Activated naive CD8-positive, alpha-beta T cell treated with anti-CD3 and anti-CD28 coated beads, Interleukin-2, amount 50 U/mL, for 24 hours (primary cell): ENCODE results near the gene SNX25.
"Not testable (repeated sequence)": the region's sequence is repeated elsewhere in the genome, so short reads cannot be mapped to it uniquely, and the experiment has no call there.

Experiments
- ATAC-seq: fragments of 150-1000 bp; cut with Tn5 transposase; one replicate; pipeline ENCODE4 v1.10.0; 2021
- DNase-seq: peaks from one replicate; pipeline ENCODE4 v3.0.0; 2021
- H3K27ac Mint-ChIP-seq: one replicate; pipeline ENCODE4 v1.8.0; 2021; ENCODE audit warnings: mild to moderate bottlenecking, mixed read lengths
- H3K27me3 Mint-ChIP-seq: one replicate; pipeline ENCODE4 v1.8.0; 2021; ENCODE audit warnings: mixed read lengths
- H3K36me3 Mint-ChIP-seq: one replicate; pipeline ENCODE4 v1.8.0; 2021; ENCODE audit warnings: low read depth, mixed read lengths
- H3K4me1 Mint-ChIP-seq: one replicate; pipeline ENCODE4 v1.8.0; 2021; ENCODE audit warnings: mixed read lengths
- H3K4me3 Mint-ChIP-seq: one replicate; pipeline ENCODE4 v1.8.0; 2021; ENCODE audit warnings: mild to moderate bottlenecking, moderate library complexity, mixed read lengths
- H3K9me3 Mint-ChIP-seq: one replicate; pipeline ENCODE4 v1.8.0; 2021; ENCODE audit warnings: mixed read lengths

The SNX25 gene

DNA sequence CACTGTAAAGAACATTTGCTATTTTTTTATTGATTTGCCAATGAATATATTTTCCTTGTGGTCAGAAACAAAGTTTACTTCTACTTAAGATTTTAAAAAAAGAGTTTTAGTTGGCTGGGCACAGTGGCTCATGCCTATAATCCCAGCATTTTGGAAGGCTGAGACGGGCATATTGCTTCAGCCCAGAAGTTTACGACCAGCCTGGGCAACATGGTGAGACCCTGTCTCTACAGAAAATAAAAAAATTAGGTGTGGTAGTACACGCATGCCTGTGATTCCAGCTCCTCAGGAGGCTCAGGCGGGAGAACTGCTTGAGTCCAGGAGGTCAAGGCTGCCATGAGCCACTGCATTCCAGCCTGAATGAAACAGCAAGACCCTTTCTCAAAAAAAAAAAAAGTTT lies 149.6 kb downstream of the SNX25 start:
- no peaks in the 10 kb centered on the region for H3K9me3 Mint-ChIP-seq
- peaks cover 8% of the 10 kb centered on the region for H3K4me1 Mint-ChIP-seq
- no peak overlapping the region for H3K27ac Mint-ChIP-seq
- H3K27me3 Mint-ChIP-seq, result no peaks in the 10 kb centered on the region
- peaks cover 12% of the 10 kb centered on the region for H3K36me3 Mint-ChIP-seq
- no peak for ATAC-seq
- no peak overlapping the region for H3K4me3 Mint-ChIP-seq
- DNase-seq, result no peak

DNA sequence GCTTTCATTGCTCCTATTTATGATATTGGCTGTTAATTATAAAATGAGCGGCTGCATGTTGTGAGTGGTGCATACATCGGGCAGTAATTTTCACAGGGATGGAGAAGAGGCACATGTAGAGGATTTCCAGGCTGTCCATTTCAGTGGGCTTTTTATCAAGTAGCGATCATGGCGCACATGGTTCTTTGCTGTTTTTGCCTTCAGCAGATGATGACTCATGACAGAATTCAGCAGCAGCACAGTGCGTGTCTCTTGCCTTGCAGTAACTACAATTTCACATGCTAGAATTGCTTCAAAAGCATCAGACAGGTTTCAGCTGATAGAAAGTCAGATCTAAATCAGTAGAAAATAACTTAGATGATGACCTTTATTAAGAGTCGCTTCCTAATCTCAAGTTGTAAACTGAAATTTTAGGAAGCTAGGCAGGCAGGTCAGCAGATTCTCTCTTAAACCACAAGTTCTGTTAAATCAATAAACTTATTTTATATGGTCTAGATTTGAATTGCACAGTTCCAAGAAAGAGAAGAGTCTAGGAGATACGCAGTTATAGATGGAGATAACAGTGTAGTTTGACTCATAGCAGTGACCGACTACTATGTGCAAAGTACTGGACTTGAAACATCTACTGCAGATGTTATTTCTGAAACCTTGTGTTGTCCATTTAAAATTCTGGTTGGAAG lies 150.5 kb downstream of the SNX25 start:
- H3K27me3 Mint-ChIP-seq, result no peaks in the 10 kb centered on the region
- peaks cover 8% of the 10 kb centered on the region for H3K4me1 Mint-ChIP-seq
- peaks cover 12% of the 10 kb centered on the region for H3K36me3 Mint-ChIP-seq
- no peaks in the 10 kb centered on the region for H3K9me3 Mint-ChIP-seq
- no peak overlapping the region for H3K27ac Mint-ChIP-seq
- no peak for ATAC-seq
- no peak overlapping the region for H3K4me3 Mint-ChIP-seq
- DNase-seq, result no peak

DNA sequence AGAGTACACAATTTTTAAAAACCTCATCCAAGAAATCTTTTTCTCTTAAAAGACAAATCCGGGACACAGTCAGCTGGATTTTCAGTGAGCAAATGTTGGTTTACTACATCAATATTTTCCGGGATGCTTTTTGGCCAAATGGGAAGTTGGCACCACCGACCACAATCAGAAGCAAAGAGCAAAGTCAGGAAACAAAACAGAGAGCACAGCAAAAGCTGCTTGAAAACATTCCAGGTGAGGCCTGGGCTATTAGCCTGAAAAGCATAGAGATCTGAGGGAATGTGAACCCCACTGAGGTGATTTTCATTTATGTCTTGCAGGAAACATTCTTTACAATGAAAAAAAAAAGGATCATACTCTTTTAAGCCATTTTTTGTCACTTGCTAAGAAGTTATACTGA lies 152.5 kb downstream of the SNX25 start:
- H3K4me1 Mint-ChIP-seq, result peaks cover 8% of the 10 kb centered on the region

DNA sequence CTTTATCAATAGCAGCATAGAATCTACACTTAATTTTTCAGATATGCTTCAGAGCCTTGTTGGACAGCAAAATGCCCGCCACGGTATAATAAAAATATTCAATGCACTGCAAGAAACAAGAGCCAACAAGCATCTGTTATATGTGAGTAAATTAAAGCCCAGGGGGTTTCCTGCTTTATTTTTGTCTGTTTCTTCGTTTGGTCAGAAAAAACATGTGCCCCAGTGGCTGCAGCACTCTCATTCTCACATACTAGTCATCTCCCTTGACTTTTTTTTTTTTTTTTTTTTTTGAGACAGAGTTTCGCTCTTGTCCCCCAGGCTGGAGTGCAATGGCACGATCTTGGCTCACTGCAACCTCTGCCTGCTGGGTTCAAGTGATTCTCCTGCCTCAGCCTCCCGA lies 153.2 kb downstream of the SNX25 start:
- not testable (repeated sequence) for H3K9me3 Mint-ChIP-seq, ATAC-seq, H3K27me3 Mint-ChIP-seq, H3K36me3 Mint-ChIP-seq, H3K4me3 Mint-ChIP-seq, H3K27ac Mint-ChIP-seq, H3K4me1 Mint-ChIP-seq, DNase-seq

More for the DNA sequence above, 152.5 kb downstream of the SNX25 start:
- Mint-ChIP-seq H3K36me3 (peaks cover 8% of the 10 kb centered on the region), H3K27me3 (no peaks in the 10 kb centered on the region), H3K27ac (no peak overlapping the region), H3K9me3 (no peaks in the 10 kb centered on the region), H3K4me3 (no peak overlapping the region)
- no peak for DNase-seq
- ATAC-seq, result no peak

- no peak for ATAC-seq
- Mint-ChIP-seq H3K36me3 (peaks cover 9% of the 10 kb centered on the region), H3K9me3 (no peaks in the 10 kb centered on the region), H3K4me1 (no peaks in the 10 kb centered on the region), H3K27ac (no peak overlapping the region), H3K4me3 (no peak overlapping the region), H3K27me3 (no peaks in the 10 kb centered on the region)
- no peak for DNase-seq
These were observed 153.9 kb downstream of the SNX25 start for GRCh38 chr4:185363251-185363650.

DNA sequence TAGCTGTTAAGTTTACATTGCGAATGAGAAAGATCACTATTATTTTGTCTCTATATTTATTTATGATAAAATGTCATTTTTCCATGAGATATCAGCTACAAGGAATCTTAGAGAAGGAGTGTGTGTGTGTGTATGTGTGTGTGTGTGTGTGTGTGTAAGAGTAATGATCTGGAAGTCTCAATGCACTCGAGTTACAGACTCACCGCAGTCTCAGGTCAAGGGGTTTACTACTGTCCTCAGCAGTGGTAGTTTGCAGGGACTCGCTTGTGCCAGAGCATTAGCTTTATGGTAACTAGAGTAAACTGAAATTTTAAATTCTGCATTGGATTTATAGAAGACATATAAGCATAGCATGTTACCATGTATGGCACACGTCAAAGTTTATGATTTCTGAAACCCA lies 155.5 kb downstream of the SNX25 start:
- H3K9me3 Mint-ChIP-seq, result no peaks in the 10 kb centered on the region
- H3K27ac Mint-ChIP-seq, result no peak overlapping the region
- no peak overlapping the region for H3K4me3 Mint-ChIP-seq
- no peaks in the 10 kb centered on the region for H3K4me1 Mint-ChIP-seq
- ATAC-seq, result no peak
- peaks cover 7% of the 10 kb centered on the region for H3K36me3 Mint-ChIP-seq
- H3K27me3 Mint-ChIP-seq, result no peaks in the 10 kb centered on the region
- no peak for DNase-seq

DNA sequence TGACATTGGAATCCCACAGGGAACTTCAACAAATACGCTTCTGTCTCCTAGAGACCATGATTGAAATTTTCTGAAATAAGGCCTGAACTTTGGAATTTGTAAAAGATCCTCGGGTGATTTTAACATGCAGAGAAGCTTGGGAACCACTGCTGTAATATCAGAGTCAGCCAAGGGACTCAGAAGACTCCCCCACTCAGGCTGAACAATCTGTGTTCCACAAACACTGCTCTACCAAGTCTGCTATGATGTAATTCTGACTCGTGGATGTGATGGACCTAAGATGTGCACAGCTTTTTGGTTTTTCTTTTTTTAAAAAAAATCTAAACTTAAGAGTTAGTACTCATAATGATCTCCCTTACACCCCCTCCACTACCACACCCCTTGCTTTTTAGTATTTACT lies 160.3 kb downstream of the SNX25 start:
- H3K27me3 Mint-ChIP-seq, result no peaks in the 10 kb centered on the region
- DNase-seq (no peak), ATAC-seq (no peak)
- no peaks in the 10 kb centered on the region for H3K4me1 Mint-ChIP-seq
- no peak overlapping the region for H3K27ac Mint-ChIP-seq
- H3K36me3 Mint-ChIP-seq, result peaks cover 12% of the 10 kb centered on the region
- H3K4me3 Mint-ChIP-seq, result no peak overlapping the region
- no peaks in the 10 kb centered on the region for H3K9me3 Mint-ChIP-seq

DNA sequence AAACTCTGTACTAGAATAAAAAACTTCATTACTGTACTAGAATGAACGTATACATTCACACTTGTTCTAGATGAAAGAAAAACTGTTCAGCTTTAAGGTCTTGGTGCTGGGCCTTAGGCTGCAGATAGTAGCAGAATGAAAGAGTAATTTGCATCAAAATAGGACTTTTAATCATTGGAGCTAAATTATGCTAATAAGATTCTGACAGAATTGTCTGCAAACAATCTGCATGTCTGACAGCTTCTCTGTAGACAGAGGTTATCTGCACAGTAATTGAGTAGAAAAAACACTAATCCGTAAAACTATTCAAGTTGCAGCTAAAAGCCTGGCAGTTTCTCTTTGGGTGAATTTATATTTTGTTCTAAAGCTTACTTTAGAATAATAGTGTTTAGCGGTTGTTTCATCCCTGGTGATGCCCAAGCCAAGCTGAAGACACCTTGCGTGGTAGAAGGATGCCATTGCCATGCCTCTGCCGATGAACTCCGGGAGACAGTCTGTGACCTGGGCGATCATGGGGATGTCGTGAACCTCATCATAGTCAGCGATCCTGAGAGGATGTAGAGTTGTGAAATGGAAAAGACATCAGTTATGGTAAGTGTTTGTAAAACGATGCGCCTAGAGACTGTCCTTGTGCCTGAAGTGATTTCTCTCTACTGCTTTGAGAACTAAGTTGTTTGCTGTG lies 161.0 kb downstream of the SNX25 start:
- ATAC-seq (no peak), DNase-seq (no peak)
- no peak overlapping the region for H3K27ac Mint-ChIP-seq
- H3K36me3 Mint-ChIP-seq, result peaks cover 12% of the 10 kb centered on the region
- H3K9me3 Mint-ChIP-seq, result no peaks in the 10 kb centered on the region
- H3K4me3 Mint-ChIP-seq, result no peak overlapping the region
- H3K4me1 Mint-ChIP-seq, result no peaks in the 10 kb centered on the region
- H3K27me3 Mint-ChIP-seq, result no peaks in the 10 kb centered on the region

DNA sequence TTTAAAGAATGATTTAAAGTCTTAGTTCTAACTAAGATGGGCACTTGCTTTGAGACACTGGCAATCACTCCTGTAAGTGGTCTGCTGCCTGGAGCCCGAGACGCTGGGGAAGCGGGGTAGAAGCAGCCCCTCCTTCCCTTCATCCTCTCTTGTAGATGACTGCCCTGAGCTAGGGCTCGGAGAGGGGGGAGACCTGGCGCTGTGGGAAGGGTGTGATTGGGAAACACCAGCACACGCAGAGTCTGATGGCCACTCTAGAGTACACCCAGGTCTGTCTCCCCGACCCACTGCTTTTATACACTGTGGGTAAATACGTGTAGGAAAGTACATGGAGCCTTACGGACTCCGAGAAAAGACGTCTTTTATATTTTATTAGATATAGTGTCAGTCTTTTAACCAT lies 162.3 kb downstream of the SNX25 start:
- no peaks in the 10 kb centered on the region for H3K27me3 Mint-ChIP-seq

DNA sequence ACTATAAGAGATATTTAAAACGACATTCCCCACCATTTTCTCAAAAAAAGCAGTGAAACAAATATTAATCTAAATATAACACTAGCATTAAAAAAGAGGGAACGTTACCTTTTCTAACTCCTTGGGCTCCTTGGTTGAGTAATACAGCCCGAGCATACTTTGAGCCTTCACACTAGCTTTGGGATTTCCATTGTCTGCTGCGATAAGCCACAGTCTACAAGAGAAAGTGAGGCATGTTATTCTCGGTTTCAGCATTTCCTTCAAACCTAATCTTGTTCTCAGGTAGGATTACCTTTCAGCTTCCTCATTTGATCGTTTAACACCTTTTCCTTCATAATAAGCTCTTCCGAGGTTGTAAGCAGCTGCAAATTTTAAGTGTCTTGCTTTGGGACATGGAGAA lies 164.6 kb downstream of the SNX25 start:
- DNase-seq, result no peak
- Mint-ChIP-seq H3K9me3 (no peaks in the 10 kb centered on the region), H3K4me3 (no peak overlapping the region), H3K27ac (no peak overlapping the region), H3K27me3 (no peaks in the 10 kb centered on the region), H3K4me1 (no peaks in the 10 kb centered on the region), H3K36me3 (peaks cover 13% of the 10 kb centered on the region)
- no peak for ATAC-seq

More for the DNA sequence above, 162.3 kb downstream of the SNX25 start:
- ATAC-seq, result no peak
- H3K36me3 Mint-ChIP-seq, result peaks cover 13% of the 10 kb centered on the region
- H3K4me3 Mint-ChIP-seq, result no peak overlapping the region
- H3K4me1 Mint-ChIP-seq, result no peaks in the 10 kb centered on the region
- DNase-seq, result no peak
- H3K27ac Mint-ChIP-seq, result no peak overlapping the region
- no peaks in the 10 kb centered on the region for H3K9me3 Mint-ChIP-seq

DNA sequence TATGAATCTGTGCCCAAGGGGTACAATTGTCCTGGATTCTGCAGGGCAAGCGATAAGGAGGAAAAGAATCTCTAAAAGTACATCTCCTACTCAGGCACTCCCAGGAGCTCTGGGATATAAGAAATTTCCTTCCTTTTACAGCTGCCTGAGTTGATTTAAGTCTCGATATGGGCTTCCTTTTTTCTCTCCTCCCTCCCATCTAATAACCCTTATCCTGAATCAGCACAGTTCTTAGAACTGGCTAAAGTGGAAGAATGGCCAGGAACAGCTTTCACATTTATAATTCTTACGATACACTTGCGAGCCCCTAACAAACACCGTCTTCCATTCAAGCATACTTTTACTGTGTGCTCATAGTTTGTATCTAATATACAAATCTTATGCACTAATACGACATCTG lies 165.2 kb downstream of the SNX25 start:
- H3K4me1 Mint-ChIP-seq, result no peaks in the 10 kb centered on the region
- no peaks in the 10 kb centered on the region for H3K27me3 Mint-ChIP-seq
- ATAC-seq (no peak), DNase-seq (no peak)
- no peak overlapping the region for H3K27ac Mint-ChIP-seq
- H3K36me3 Mint-ChIP-seq, result peaks cover 13% of the 10 kb centered on the region
- H3K9me3 Mint-ChIP-seq, result no peaks in the 10 kb centered on the region
- H3K4me3 Mint-ChIP-seq, result no peak overlapping the region

DNA sequence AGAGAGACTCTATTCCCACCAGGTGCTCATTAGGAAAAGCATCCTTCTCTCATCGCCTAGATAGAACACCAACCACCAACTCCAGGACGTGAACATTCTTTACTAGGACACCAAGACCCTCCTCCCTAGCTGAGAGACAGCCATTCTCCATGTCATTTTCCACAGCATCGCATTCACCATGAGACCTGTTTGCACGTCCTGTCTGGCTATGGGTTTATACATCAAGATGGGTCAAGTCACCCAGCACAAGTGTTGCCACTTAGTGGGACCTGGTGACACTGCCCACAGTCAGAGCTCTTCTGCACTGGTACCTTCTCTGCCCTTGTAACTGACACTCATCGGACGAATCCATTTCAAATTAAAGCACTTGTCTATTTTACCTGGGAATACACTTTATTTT lies 168.9 kb downstream of the SNX25 start:
- ATAC-seq (no peak), DNase-seq (no peak)
- H3K9me3 Mint-ChIP-seq, result peaks cover 13% of the 10 kb centered on the region
- no peak overlapping the region for H3K4me3 Mint-ChIP-seq
- no peaks in the 10 kb centered on the region for H3K4me1 Mint-ChIP-seq
- no peaks in the 10 kb centered on the region for H3K27me3 Mint-ChIP-seq
- H3K36me3 Mint-ChIP-seq, result peaks cover 11% of the 10 kb centered on the region
- H3K27ac Mint-ChIP-seq, result no peak overlapping the region

- no peak overlapping the region for H3K27ac Mint-ChIP-seq
- H3K36me3 Mint-ChIP-seq, result peaks cover 11% of the 10 kb centered on the region
- ATAC-seq (no peak), DNase-seq (no peak)
- H3K4me1 Mint-ChIP-seq, result no peaks in the 10 kb centered on the region
- no peak overlapping the region for H3K4me3 Mint-ChIP-seq
- peaks cover 16% of the 10 kb centered on the region for H3K9me3 Mint-ChIP-seq
- H3K27me3 Mint-ChIP-seq, result peaks cover 13% of the 10 kb centered on the region
These were observed 170.2 kb downstream of the SNX25 start for GRCh38 chr4:185379326-185380295.

DNA sequence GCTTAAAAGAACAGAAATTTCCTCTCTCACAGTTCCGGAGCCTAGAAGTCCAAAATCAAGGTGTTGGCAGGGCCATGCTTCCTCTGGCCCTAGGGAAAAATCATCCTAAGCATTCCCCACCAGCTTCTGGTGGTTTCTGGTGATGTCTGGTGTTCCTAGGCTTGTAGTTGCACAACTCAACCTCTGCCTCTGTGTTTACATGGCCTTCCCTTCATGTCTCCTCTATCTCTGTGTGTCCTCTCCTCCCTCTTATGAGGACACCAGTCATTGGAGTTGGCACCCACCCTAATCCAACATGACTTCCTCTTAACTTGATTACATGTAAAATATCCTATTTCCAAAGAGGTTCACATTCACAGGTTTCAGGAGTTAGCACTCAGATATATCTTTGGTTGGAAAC lies 170.9 kb downstream of the SNX25 start:
- Mint-ChIP-seq H3K4me3 (no peak overlapping the region), H3K27me3 (peaks cover 18% of the 10 kb centered on the region), H3K9me3 (peaks cover 16% of the 10 kb centered on the region), H3K36me3 (peaks cover 11% of the 10 kb centered on the region), H3K27ac (no peak overlapping the region), H3K4me1 (peaks cover 6% of the 10 kb centered on the region)
- ATAC-seq (no peak), DNase-seq (no peak)
